Endothelial cell (in vitro differentiated cells): ENCODE results near the gene IGFBP4. TPM values are rescaled to one million over a fixed set of nuclear protein-coding genes. Genes with fewer than 3 reads are reported as not detected.

Experiments
- DNase-seq: peaks from one replicate; pipeline ENCODE4 v3.0.0; 2021; ENCODE audit warnings: low spot score
- H3K27ac Mint-ChIP-seq: one replicate; pipeline ENCODE4 v1.8.0; 2021; ENCODE audit warnings: mixed read lengths, inconsistent platforms; ENCODE audit not compliant: unreplicated experiment
- H3K27me3 Mint-ChIP-seq: one replicate; pipeline ENCODE4 v1.8.0; 2021; ENCODE audit warnings: mild to moderate bottlenecking, moderate library complexity, mixed read lengths, inconsistent platforms; ENCODE audit not compliant: unreplicated experiment
- H3K36me3 Mint-ChIP-seq: one replicate; pipeline ENCODE4 v1.8.0; 2021; ENCODE audit warnings: mild to moderate bottlenecking, low read depth, mixed read lengths, inconsistent platforms; ENCODE audit not compliant: unreplicated experiment
- H3K4me1 Mint-ChIP-seq: one replicate; pipeline ENCODE4 v1.8.0; 2021; ENCODE audit warnings: mild to moderate bottlenecking, mixed read lengths, inconsistent platforms; ENCODE audit not compliant: unreplicated experiment
- H3K4me3 Mint-ChIP-seq: one replicate; pipeline ENCODE4 v1.8.0; 2021; ENCODE audit warnings: mild to moderate bottlenecking, mixed read lengths, inconsistent platforms; ENCODE audit not compliant: unreplicated experiment
- H3K9me3 Mint-ChIP-seq: one replicate; pipeline ENCODE4 v1.8.0; 2021; ENCODE audit warnings: mixed read lengths, inconsistent platforms; ENCODE audit not compliant: unreplicated experiment
- CTCF ChIP-seq: fragments of 200-600 bp; sonication (generic); IDR thresholded peaks from one replicate; pipeline ENCODE4 v1.5.0; 2021; ENCODE audit warnings: antibody characterized with exemption; ENCODE audit not compliant: unreplicated experiment
- total RNA-seq: library from RNA; stranded (reverse); fragmentation: NEBNext Ultra II Directional; extraction: Animal tissue kit (Norgen Biotek cat#: 25700); gene quantifications from one replicate; pipeline ENCODE4 v1.2.1, GENCODE V29; 2021; ENCODE audit not compliant: unreplicated experiment

Gene IGFBP4
- total RNA-seq, 1 donor from 2014 or later, result 1,531 TPM

- no peak for TF ChIP-seq CTCF
Measured at GRCh38 chr17:40451420-40451819, 8.2 kb downstream of the IGFBP4 start.

DNA sequence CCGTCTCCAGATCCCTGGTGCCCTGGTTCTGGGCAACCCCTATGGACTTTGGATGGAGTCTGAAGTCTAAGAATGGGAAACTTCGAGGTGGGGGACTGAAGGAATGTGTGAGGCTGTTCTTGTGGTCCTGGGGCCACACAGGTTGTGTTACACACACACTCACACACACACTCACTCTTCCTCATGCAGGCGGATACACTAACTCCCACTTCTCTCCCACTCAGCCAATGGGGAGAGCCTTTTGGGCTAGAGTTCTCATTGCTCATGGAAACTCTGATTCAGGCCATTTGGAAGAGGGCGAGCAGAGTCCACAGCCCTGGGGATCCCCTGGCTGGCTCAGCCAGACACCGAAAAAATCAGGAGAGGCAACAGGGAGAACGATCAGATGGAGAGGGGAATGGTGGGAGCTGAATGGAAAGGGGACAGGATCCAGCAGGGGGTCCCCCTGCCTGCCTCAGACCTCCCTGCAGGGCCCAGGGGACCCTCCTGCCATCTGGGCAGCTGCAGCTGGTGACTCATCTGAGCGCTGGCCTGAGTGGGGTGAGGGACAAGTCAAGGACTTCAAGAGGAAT lies 9.1 kb downstream of the IGFBP4 start:
- Mint-ChIP-seq H3K27ac (peak overlapping the region; percentile 61), H3K36me3 (peaks cover 55% of the 10 kb centered on the region), H3K9me3 (no peaks in the 10 kb centered on the region), H3K27me3 (peaks cover 2% of the 10 kb centered on the region), H3K4me3 (peak overlapping the region; percentile 81), H3K4me1 (peaks cover 66% of the 10 kb centered on the region)
- no peak for DNase-seq
- TF ChIP-seq CTCF, result no peak

More at GRCh38 chr17:40451420-40451819, 8.2 kb downstream of the IGFBP4 start:
- Mint-ChIP-seq H3K27ac (no peak overlapping the region), H3K4me1 (peaks cover 72% of the 10 kb centered on the region), H3K36me3 (peaks cover 51% of the 10 kb centered on the region), H3K9me3 (no peaks in the 10 kb centered on the region), H3K4me3 (peak overlapping the region; percentile 69), H3K27me3 (peaks cover 2% of the 10 kb centered on the region)
- no peak for DNase-seq

- no peak for TF ChIP-seq CTCF
- Mint-ChIP-seq H3K4me1 (peaks cover 66% of the 10 kb centered on the region), H3K4me3 (peak overlapping the region; percentile 69), H3K36me3 (peaks cover 56% of the 10 kb centered on the region), H3K27ac (no peak overlapping the region), H3K9me3 (no peaks in the 10 kb centered on the region), H3K27me3 (peaks cover 2% of the 10 kb centered on the region)
- no peak for DNase-seq
Measured at GRCh38 chr17:40452921-40453378, 9.7 kb downstream of the IGFBP4 start.

- Mint-ChIP-seq H3K4me1 (peaks cover 62% of the 10 kb centered on the region), H3K27ac (peak overlapping the region; percentile 70), H3K36me3 (peaks cover 55% of the 10 kb centered on the region), H3K9me3 (no peaks in the 10 kb centered on the region), H3K4me3 (peak overlapping the region; percentile 76), H3K27me3 (no peaks in the 10 kb centered on the region)
- TF ChIP-seq CTCF, result no peak
- DNase-seq, result no peak
Measured at GRCh38 chr17:40453881-40454612, 10.8 kb downstream of the IGFBP4 start.

GRCh38 chr17:40454613-40454995 lies 11.4 kb downstream of the IGFBP4 start:
- Mint-ChIP-seq H3K27ac (peak overlapping the region; percentile 70), H3K9me3 (no peaks in the 10 kb centered on the region), H3K27me3 (no peaks in the 10 kb centered on the region), H3K4me3 (peak overlapping the region; percentile 76), H3K36me3 (peaks cover 58% of the 10 kb centered on the region), H3K4me1 (peaks cover 63% of the 10 kb centered on the region)
- TF ChIP-seq CTCF, result no peak
- DNase-seq, result no peak
